HepG2 (cell line): ENCODE data around the gene SLX9. TPM values are rescaled to one million over a fixed set of nuclear protein-coding genes. Genes with fewer than 3 reads are reported as not detected.
A peak's percentile ranks its signal among the peaks of the same experiment; 100 is the strongest.

ENCODE experiments used
- ATAC-seq: fragments of 200-7000 bp; cut with Tn5 transposase; 3 replicates; pipeline ENCODE4 v1.9.1; 2020; ENCODE audit warnings: mild to moderate bottlenecking, moderate library complexity
- BruUV-seq: library from RNA; stranded (reverse); fragments of 400-500 nt; replicated peaks from 2 replicates; lab custom pipeline; 2021; lab: Mats Ljungman, UMichigan
- CTCF ChIA-PET: fragments of 300-600 bp; formaldehyde crosslinking; extraction: SDS; loops from one replicate; lab custom pipeline; 2021; ENCODE audit warnings: low total read pairs, inconsistent platforms, low intra/inter-chr PET ratio; lab: Yijun Ruan, JAX
- POLR2A ChIA-PET: fragments of 350-600 bp; sonication (Branson Sonifier 250); formaldehyde crosslinking; loops from one replicate; lab custom pipeline; 2020; ENCODE audit warnings: antibody characterized with exemption, inconsistent platforms; lab: Yijun Ruan, JAX
- DNase-seq: peaks from one replicate; pipeline ENCODE4 v3.0.0-alpha.2; 2015; ENCODE audit warnings: low spot score
- FAIRE-seq: peaks from 3 replicates; lab custom pipeline; 2011; peaks lifted over from hg19 to GRCh38; lab: Jason Lieb, UNC
- H2AFZ ChIP-seq: one replicate; pipeline ENCODE4 v1.6.1; 2011; ENCODE audit warnings: low read length, inconsistent platforms
- H3K27ac ChIP-seq: fragments of 300-600 bp; 3 replicates; pipeline ENCODE4 v1.8.0; 2011; ENCODE audit warnings: mixed run types, mild to moderate bottlenecking, mixed read lengths, low read length, inconsistent platforms; ENCODE audit not compliant: insufficient read depth; ENCODE audit errors: extremely low read length
- H3K27me3 ChIP-seq, 2 experiments: fragments of 200-600 bp in 1 of 2; 2 replicates in 1 of 2; 3 replicates in 1 of 2; pipeline versions ENCODE4 v1.6.0 to v1.8.0; 2011; ENCODE audit warnings: low read length in 2 of 2, mild to moderate bottlenecking in 2 of 2, moderate library complexity in 2 of 2, inconsistent platforms in 1 of 2; ENCODE audit not compliant: insufficient read depth in 2 of 2, control insufficient read depth in 1 of 2
- H3K36me3 ChIP-seq, 2 experiments: fragments of 200-600 bp in 1 of 2; replicated peaks in 1 of 2; 2 replicates in 1 of 2; 3 replicates in 1 of 2; pipeline versions ENCODE4 v1.5.1 to v1.8.0; 2011; ENCODE audit warnings: low read length in 2 of 2, inconsistent platforms in 1 of 2; ENCODE audit not compliant: insufficient read depth in 2 of 2, control insufficient read depth in 1 of 2
- H3K4me1 ChIP-seq: 2 replicates; pipeline ENCODE4 v1.5.1; 2012; ENCODE audit warnings: low read length, inconsistent platforms; ENCODE audit not compliant: insufficient read depth
- H3K4me2 ChIP-seq: 2 replicates; pipeline ENCODE4 v1.6.0; 2011; ENCODE audit warnings: low read depth, low read length, inconsistent platforms
- H3K4me3 ChIP-seq, 3 experiments: fragments of 200-600 bp in 1 of 3; sonication (generic), shearing (Covaris generic) in 1 of 3; replicated peaks in 1 of 3; 2 replicates each; pipeline ENCODE4 v1.5.1; 2011 to 2016; ENCODE audit warnings: low read length in 3 of 3, inconsistent platforms in 2 of 3, low read depth in 2 of 3, mild to moderate bottlenecking in 2 of 3, control low read depth in 1 of 3, mixed read lengths in 1 of 3; ENCODE audit not compliant: insufficient read depth in 1 of 3
- H3K79me2 ChIP-seq: one replicate; pipeline ENCODE4 v1.6.1; 2011; ENCODE audit warnings: low read length, inconsistent platforms; ENCODE audit not compliant: insufficient read depth
- H3K9ac ChIP-seq: 2 replicates; pipeline ENCODE4 v1.6.0; 2011; ENCODE audit warnings: mild to moderate bottlenecking, low read depth, low read length, inconsistent platforms; ENCODE audit not compliant: insufficient read depth
- H3K9me3 ChIP-seq: 2 replicates; pipeline ENCODE4 v1.5.1; 2012; ENCODE audit warnings: mild to moderate bottlenecking, low read length
- H4K20me1 ChIP-seq: 2 replicates; pipeline ENCODE4 v1.6.0; 2011; ENCODE audit warnings: inconsistent platforms, mild to moderate bottlenecking, low read length, moderate library complexity; ENCODE audit not compliant: insufficient read depth
- HMG20B ChIP-seq: conservative IDR thresholded peaks from 2 replicates; pipeline ENCODE4 v1.6.1; 2016; ENCODE audit warnings: missing genetic modification reagents, missing compliant biosample characterization
- KAT7 ChIP-seq: IDR thresholded peaks from 2 replicates; pipeline ENCODE4 v1.6.1; 2018; ENCODE audit warnings: borderline replicate concordance, missing compliant biosample characterization
- ZBTB38 ChIP-seq: sonication (generic); formaldehyde crosslinking; IDR thresholded peaks from 2 replicates; pipeline ENCODE4 v1.5.1; 2020; ENCODE audit warnings: mild to moderate bottlenecking, missing genetic modification reagents
- WGBS: methylation state at CpG from one replicate; pipeline ENCODE4 v1.1.6; 2017; ENCODE audit warnings: low lambda C conversion rate; 5-methylcytosine and 5-hydroxymethylcytosine counted together
- in situ Hi-C: cut with HindIII; loops from 2 replicates; pipeline ENCODE4 v1.10.0; 2017; ENCODE audit warnings: low pct_unique_long_range_greater_than_20kb; ENCODE audit not compliant: extremely low pct_ligation_motif_present
- intact Hi-C: fragments of 100-400 bp; cut with micrococcal nuclease; formaldehyde crosslinking; loops from one replicate; pipeline ENCODE4 v1.10.0; 2022; ENCODE audit not compliant: unreplicated experiment
- polyA plus RNA-seq, 8 experiments: library from polyadenylated mRNA; depleted of rRNA in 3 of 8; stranded (reverse) in 7 of 8; unstranded in 1 of 8; fragments of >200 nt; fragmentation: Illumina TruSeq in 4 of 8; extraction: Trizol in 4 of 8; gene quantifications; 2 replicates each; pipeline versions ENCODE4 v1.2.1 to v1.2.3, GENCODE V29; 2011 to 2016; ENCODE audit warnings: low read depth in 4 of 8, missing spikeins in 1 of 8, mixed read lengths in 1 of 8; ENCODE audit not compliant: insufficient read depth in 1 of 8
- total RNA-seq, 5 experiments: library from RNA; depleted of rRNA; stranded (reverse); fragments of >200 nt; fragmentation: Illumina TruSeq; extraction: Trizol; gene quantifications; 2 replicates each; pipeline ENCODE4 v1.2.3, GENCODE V29; 2016; ENCODE audit warnings: low read depth in 1 of 5
- TF ChIP-seq, protein P1 (sequence below): sonication (generic); formaldehyde crosslinking; IDR thresholded peaks from 2 replicates; pipeline ENCODE4 v1.5.1; 2020; ENCODE audit warnings: mild to moderate bottlenecking, missing genetic modification reagents, moderate library complexity

SLX9 gene
- total and polyA plus RNA-seq, 2 of the 13 experiments (the other 11 are each of a cell fraction or from before 2014, with no cell fraction given): 21.0 to 47.1 TPM

DNA sequence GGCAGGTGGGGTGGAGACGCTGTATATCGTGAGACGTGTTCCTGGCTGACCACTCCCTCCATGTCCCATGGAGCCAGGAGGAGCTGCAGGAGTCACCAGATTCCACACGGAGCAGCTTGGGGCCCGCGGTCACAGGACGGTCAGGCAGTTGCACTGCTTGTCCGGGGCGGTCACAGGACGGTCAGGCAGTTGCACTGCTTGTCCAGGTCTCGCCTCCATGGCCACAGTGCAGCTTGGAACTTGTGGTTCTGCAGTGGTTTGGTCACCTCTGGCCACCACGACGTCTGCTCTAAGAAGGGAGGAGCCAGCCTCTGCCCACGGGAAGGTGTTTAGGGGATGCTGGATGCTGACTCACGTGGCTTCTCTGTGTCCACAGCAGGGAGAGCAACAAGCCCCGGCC lies 33.0 kb downstream of the SLX9 start:
- no peak for DNase-seq
- no peak for FAIRE-seq
- in situ Hi-C loops (no loop called here), intact Hi-C loops (no loop called here)
- H3K4me2 ChIP-seq: no peak overlapping the region
- no peaks in the 10 kb centered on the region for H3K27me3 ChIP-seq
- ATAC-seq: no peak
- H2AFZ ChIP-seq: no peak overlapping the region
- BruUV-seq: no TSS peak
- WGBS: 100% methylated on average over 2 of the region's 16 CpGs
- no peak overlapping the region for H3K4me3 ChIP-seq
- TF ChIP-seq ZBTB38 (CRISPR knock-in tag) (peak; percentile 27; the same call in 1 of the 2 replicates), HMG20B (CRISPR knock-in tag) (no peak), KAT7 (CRISPR knock-in tag) (no peak)
- TF ChIP-seq, protein P1, sequence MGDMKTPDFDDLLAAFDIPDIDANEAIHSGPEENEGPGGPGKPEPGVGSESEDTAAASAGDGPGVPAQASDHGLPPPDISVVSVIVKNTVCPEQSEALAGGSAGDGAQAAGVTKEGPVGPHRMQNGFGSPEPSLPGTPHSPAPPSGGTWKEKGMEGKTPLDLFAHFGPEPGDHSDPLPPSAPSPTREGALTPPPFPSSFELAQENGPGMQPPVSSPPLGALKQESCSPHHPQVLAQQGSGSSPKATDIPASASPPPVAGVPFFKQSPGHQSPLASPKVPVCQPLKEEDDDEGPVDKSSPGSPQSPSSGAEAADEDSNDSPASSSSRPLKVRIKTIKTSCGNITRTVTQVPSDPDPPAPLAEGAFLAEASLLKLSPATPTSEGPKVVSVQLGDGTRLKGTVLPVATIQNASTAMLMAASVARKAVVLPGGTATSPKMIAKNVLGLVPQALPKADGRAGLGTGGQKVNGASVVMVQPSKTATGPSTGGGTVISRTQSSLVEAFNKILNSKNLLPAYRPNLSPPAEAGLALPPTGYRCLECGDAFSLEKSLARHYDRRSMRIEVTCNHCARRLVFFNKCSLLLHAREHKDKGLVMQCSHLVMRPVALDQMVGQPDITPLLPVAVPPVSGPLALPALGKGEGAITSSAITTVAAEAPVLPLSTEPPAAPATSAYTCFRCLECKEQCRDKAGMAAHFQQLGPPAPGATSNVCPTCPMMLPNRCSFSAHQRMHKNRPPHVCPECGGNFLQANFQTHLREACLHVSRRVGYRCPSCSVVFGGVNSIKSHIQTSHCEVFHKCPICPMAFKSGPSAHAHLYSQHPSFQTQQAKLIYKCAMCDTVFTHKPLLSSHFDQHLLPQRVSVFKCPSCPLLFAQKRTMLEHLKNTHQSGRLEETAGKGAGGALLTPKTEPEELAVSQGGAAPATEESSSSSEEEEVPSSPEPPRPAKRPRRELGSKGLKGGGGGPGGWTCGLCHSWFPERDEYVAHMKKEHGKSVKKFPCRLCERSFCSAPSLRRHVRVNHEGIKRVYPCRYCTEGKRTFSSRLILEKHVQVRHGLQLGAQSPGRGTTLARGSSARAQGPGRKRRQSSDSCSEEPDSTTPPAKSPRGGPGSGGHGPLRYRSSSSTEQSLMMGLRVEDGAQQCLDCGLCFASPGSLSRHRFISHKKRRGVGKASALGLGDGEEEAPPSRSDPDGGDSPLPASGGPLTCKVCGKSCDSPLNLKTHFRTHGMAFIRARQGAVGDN (CRISPR knock-in tag): 0 out of 2 replicates have a peak, but pooled peaks have one; percentile 8
- TF ChIP-seq, all 625 proteins: peak for 2
- H3K9me3 ChIP-seq: no peaks in the 10 kb centered on the region
- POLR2A ChIA-PET: interaction anchor here (1.2 kb wide), 1 partner anchor 12 kb away, joined by 6 read pairs; no protein-coding TSS in a partner anchor
- H3K36me3 ChIP-seq: peaks cover 14 to 36% of the 10 kb centered on the region in 2 experiments; a peak in 4 of 5 replicates
- CTCF ChIA-PET: no interaction called here
- H3K27ac ChIP-seq: no peak overlapping the region
- H3K9ac ChIP-seq: no peak overlapping the region
- no peaks in the 10 kb centered on the region for H4K20me1 ChIP-seq
- H3K4me1 ChIP-seq: peaks cover 6% of the 10 kb centered on the region; the same call in 1 of the 2 replicates
- H3K79me2 ChIP-seq: no peaks in the 10 kb centered on the region
